Measurements from ENCODE around the gene ZNF644.
"Not testable (repeated sequence)": the region's sequence is repeated elsewhere in the genome, so short reads cannot be mapped to it uniquely, and the experiment has no call there.

The ZNF644 gene

DNA sequence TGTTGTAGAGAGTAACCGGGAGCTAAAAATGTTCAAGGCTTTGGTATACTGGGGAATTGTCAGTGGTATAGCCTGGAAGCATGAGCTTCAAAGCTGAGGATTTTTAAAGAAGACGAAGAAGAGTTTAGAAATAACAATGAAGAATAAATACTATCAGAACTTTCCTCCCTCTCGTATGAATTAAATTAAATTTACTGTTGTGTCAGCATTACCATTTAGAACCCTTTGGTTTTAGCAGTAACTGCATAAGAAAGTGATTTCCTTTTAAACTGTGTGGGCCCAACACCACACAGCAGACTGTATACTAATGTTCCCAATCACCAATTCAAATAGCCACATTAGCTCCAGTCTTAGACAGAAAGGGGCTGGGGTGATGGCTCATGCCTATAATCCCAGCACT is 122.6 kb downstream of the ZNF644 start:
- no peak overlapping the region for H3K4me3 ChIP-seq (ENCODE audit: low read depth, low read length)
- DNase-seq (ENCODE audit: low read depth): no peak
- TF ChIP-seq, protein P1, sequence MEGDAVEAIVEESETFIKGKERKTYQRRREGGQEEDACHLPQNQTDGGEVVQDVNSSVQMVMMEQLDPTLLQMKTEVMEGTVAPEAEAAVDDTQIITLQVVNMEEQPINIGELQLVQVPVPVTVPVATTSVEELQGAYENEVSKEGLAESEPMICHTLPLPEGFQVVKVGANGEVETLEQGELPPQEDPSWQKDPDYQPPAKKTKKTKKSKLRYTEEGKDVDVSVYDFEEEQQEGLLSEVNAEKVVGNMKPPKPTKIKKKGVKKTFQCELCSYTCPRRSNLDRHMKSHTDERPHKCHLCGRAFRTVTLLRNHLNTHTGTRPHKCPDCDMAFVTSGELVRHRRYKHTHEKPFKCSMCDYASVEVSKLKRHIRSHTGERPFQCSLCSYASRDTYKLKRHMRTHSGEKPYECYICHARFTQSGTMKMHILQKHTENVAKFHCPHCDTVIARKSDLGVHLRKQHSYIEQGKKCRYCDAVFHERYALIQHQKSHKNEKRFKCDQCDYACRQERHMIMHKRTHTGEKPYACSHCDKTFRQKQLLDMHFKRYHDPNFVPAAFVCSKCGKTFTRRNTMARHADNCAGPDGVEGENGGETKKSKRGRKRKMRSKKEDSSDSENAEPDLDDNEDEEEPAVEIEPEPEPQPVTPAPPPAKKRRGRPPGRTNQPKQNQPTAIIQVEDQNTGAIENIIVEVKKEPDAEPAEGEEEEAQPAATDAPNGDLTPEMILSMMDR (IDR thresholded peaks at IDR 0.05; ENCODE audit: insufficient read depth, low read depth, low read length, missing control alignments): no peak

DNA sequence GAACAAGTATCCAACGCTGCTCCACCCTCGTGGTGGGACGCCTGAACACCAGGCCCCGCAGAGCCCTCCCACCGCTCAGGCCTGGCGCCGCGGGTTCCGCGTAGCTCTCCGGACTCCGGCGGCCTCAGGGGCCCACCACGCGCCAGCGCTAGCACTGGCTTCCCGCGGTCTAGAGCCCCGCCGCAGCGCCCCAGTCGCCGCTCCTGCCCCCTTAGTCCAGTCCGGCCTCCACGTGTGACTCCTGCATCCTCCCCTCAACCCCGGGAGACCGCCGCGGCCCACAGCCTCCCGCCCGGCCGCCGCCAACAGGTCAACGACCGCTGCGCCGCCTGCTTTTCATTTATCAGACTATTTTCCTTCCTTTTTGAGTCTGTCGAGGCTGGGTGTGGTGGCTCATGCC is 128.2 kb downstream of the ZNF644 start:
- not testable (repeated sequence) for DNase-seq (ENCODE audit: low read depth); H3K4me3 ChIP-seq (ENCODE audit: low read depth, low read length)

DNA sequence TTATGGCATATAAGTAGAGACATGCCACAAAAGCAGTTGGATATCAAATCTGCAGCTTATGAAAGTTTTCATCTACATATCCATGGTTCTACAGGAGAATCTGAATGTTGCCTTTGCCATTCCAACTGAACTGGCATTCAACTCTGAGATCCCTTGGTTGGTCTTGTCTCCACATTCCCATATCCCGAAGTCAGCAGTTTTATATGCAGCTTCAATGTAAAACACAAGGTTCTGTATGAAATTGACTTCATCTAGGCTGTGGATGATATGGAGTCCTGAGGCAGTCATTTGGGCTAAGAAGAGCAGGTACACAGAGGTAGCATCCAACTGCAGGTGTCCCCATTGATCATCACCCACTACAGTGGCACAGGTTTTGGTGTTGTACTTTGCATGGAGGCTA is 129.0 kb downstream of the ZNF644 start:
- not testable (repeated sequence) for H3K4me3 ChIP-seq (ENCODE audit: low read depth, low read length); DNase-seq (ENCODE audit: low read depth)

DNA sequence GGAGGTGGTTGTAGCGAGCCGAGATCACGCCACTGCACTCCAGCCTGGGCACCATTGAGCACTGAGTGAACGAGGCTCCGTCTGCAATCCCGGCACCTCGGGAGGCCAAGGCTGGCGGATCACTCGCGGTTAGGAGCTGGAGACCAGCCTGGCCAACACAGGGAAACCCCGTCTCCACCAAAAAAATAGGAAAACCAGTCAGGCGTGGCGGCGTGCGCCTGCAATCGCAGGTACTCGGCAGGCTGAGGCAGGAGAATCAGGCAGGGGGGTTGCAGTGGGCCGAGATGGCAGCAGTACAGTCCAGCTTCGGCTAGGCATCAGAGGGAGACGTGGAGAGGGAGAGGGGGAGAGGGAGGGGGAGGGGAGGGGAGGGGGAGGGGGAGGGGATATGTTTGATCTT is 129.6 kb downstream of the ZNF644 start:
- H3K4me3 ChIP-seq (ENCODE audit: low read depth, low read length): not testable (repeated sequence)

DNA sequence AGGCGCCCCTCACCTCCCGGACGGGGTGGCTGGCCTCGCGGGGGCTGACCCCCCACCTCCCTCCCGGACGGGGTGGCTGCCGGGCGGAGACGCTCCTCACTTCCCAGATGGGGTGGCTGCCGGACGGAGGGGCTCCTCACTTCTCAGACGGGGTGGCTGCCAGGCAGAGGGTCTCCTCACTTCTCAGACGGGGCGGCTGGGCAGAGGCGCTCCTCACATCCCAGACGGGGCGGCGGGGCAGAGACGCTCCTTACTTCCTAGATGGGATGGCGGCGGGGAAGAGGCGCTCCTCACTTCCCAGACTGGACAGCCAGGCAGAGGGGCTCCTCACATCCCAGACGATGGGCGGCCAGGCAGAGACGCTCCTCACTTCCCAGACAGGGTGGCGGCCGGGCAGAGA is 130.1 kb downstream of the ZNF644 start:
- DNase-seq (ENCODE audit: low read depth): not testable (repeated sequence)

More for the DNA sequence above, 129.6 kb downstream of the ZNF644 start:
- DNase-seq (ENCODE audit: low read depth): not testable (repeated sequence)

DNA sequence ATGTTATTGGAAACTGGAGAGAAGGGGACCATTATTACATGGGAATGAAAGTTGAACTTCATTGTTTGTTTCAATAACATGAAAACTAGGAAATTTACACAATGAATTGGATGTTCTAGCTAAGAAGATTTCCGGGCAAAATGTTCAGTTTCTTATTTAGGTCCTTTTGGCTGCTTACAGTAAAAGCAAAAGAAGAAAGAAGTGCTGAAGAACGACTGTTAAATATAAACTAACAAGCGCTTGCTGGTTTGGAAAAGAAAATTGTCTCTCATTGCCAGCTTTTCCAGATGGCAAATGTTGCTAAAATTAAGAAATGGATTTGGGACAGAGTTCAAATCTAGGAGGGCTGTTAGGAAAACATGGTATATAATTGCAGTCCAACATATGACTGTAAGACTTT is 139.6 kb downstream of the ZNF644 start:
- no peak overlapping the region for H3K4me3 ChIP-seq (ENCODE audit: low read depth, low read length)
- TF ChIP-seq, protein P1 (IDR thresholded peaks at IDR 0.05; ENCODE audit: insufficient read depth, low read depth, low read length, missing control alignments): no peak
- DNase-seq (ENCODE audit: low read depth): no peak

More for the DNA sequence above, 130.1 kb downstream of the ZNF644 start:
- not testable (repeated sequence) for H3K4me3 ChIP-seq (ENCODE audit: low read depth, low read length)

DNA sequence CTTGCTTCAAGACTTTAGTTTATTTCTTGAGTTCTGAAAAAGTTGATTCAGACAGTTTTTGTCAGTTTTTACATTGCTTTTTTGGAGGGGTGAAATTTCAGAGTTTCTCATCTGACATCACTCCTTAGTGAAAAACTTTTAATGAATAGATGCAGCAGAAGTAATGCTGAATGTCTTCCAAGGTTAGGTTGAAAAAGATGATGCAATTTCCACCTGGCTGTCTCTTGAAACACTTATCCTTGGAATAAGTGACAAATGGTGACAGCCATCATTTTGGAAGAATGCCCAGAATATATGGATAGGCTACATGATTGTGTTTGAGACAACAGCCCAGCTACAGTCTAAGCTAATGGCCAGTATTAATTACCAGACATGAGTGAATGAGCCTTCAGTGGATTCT is 140.8 kb downstream of the ZNF644 start:
- TF ChIP-seq, protein P1 (IDR thresholded peaks at IDR 0.05; ENCODE audit: insufficient read depth, low read depth, low read length, missing control alignments): no peak
- no peak for DNase-seq (ENCODE audit: low read depth)
- no peak overlapping the region for H3K4me3 ChIP-seq (ENCODE audit: low read depth, low read length)

DNA sequence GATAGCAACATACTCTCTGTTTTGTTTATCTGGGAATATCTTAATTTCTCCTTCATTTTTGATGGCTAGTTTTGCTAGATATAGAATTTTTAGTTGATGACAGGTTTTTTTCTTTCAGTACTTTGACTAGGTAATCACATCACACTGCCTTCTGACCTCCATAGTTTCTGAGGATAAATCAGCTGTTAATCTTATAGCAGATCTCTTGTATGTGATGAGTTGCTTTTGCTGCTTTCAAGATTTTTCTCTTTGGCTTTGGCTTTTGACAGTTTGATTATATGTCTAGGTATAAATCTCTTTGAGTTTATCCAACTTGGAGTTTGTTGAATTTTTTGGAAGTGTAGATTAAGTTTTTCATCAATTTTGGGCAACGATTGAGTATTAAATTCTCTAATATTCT is 142.6 kb downstream of the ZNF644 start:
- H3K4me3 ChIP-seq (ENCODE audit: low read depth, low read length): no peak overlapping the region
- no peak for DNase-seq (ENCODE audit: low read depth)
- TF ChIP-seq, protein P1 (IDR thresholded peaks at IDR 0.05; ENCODE audit: insufficient read depth, low read depth, low read length, missing control alignments): no peak

DNA sequence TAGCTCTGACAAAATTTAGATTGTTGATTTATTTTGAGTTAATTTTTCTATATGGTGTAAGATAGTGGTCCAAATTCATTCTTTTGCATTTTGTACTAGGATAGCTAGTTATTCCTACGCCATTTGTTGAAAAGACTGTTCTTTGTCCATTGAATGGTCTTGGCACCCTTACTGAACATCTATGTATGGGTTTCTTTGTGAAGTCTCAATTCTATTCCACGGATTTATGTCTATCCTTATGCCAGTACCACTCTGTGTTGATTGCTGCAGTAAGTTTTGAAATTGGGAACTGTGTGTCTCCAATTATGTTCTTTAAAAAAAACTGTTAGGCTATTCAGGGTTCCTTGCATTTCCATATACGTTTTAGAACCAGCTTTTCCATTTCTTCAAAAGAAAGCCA is 145.7 kb downstream of the ZNF644 start:
- no peak for DNase-seq (ENCODE audit: low read depth)
- H3K4me3 ChIP-seq (ENCODE audit: low read depth, low read length): no peak overlapping the region
- TF ChIP-seq, protein P1 (IDR thresholded peaks at IDR 0.05; ENCODE audit: insufficient read depth, low read depth, low read length, missing control alignments): no peak
